GM12874 (cell line): ENCODE measurements around the gene DCPS.

ENCODE experiments used
- TF ChIP-seq, protein P1 (sequence below): IDR thresholded peaks from 2 replicates; pipeline ENCODE4 v1.5.1; 2011; ENCODE audit warnings: low read depth, mild to moderate bottlenecking, control low read depth, low read length, moderate library complexity; ENCODE audit not compliant: insufficient read depth

Gene DCPS

DNA sequence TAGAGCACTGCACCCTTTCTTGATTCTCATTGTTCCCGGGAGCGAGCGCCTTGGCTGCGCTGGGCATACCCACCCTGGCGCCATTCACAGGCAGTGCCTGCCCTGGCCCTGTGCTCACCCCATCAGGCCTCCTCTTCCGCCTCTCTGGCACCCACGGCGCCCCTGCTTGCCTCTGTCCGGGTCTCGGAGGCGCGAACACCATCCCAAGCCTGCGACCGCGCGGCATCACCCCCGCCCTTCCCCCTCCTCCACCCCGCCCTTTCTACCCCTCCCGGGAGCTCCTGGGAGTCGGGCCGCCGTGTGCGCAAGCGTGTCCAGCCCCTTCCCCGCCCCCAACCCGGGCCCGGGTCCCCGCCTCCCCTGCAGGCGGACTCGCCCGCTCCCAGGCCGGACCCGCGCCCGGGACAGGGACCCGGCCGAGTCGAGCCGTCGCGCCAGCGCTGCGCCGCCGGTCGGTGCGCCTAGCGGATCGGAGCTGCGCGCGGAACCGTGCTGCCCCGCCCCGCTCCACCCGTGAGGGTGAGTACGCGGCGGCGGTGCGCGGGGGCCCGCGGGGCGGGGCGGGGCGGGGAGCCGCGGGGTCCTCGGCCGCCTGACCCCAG is 51.6 kb downstream of the DCPS start, which contains the start of gene ST3GAL4:
Gene ST3GAL4 (plus strand): TSS at position 363 of the 602 bp plus-strand sequence. CDS start 50,470 bp downstream, outside the sequence.
- TF ChIP-seq, protein P1, sequence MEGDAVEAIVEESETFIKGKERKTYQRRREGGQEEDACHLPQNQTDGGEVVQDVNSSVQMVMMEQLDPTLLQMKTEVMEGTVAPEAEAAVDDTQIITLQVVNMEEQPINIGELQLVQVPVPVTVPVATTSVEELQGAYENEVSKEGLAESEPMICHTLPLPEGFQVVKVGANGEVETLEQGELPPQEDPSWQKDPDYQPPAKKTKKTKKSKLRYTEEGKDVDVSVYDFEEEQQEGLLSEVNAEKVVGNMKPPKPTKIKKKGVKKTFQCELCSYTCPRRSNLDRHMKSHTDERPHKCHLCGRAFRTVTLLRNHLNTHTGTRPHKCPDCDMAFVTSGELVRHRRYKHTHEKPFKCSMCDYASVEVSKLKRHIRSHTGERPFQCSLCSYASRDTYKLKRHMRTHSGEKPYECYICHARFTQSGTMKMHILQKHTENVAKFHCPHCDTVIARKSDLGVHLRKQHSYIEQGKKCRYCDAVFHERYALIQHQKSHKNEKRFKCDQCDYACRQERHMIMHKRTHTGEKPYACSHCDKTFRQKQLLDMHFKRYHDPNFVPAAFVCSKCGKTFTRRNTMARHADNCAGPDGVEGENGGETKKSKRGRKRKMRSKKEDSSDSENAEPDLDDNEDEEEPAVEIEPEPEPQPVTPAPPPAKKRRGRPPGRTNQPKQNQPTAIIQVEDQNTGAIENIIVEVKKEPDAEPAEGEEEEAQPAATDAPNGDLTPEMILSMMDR: no peak

DNA sequence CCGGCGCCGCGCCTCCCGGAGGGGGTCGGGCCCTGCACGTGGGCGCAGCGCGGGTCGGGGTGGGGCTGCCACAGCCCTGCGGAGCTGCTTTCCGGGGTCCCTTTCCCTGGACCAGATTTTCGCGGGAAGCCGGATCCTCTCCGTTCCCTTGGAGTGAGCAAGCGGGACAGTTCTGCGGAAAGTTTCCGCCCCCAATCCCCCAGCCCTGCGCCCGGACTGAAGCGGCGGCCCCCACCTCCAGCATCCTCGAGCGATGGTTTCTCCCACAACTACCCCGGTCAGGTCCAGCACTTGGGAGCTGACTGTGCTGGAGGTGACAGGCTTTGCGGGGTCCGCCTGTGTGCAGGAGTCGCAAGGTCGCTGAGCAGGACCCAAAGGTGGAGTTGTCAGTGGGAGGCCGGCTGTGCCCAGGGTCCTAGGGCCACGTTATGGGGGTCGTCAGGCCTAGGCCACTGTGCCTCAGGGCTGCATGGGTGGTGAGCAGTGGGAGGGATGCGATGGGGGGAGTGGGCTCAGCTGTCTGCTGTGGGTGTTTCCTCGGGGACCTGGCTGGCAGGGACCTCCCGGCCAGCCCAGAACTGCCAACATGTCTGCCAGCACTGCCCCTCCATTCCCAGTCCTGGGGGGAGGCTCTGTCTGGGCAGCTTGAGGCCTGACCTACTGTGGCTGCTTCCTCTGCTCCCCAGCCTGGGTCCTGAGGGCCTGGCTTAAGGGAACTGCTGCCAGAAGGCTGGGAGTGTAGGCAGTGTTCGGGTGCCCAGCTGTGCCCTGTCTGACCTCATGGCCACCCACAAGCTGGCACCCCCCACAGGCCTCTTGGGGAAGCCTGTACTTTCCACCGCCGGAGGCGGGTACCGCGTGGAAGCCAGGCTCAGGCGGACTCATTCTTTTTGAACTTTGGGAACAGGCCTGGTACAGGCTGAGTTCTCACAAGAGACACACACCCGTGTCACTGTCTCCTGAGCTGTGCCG is 52.4 kb downstream of the DCPS start:
- TF ChIP-seq, protein P1: no peak

DNA sequence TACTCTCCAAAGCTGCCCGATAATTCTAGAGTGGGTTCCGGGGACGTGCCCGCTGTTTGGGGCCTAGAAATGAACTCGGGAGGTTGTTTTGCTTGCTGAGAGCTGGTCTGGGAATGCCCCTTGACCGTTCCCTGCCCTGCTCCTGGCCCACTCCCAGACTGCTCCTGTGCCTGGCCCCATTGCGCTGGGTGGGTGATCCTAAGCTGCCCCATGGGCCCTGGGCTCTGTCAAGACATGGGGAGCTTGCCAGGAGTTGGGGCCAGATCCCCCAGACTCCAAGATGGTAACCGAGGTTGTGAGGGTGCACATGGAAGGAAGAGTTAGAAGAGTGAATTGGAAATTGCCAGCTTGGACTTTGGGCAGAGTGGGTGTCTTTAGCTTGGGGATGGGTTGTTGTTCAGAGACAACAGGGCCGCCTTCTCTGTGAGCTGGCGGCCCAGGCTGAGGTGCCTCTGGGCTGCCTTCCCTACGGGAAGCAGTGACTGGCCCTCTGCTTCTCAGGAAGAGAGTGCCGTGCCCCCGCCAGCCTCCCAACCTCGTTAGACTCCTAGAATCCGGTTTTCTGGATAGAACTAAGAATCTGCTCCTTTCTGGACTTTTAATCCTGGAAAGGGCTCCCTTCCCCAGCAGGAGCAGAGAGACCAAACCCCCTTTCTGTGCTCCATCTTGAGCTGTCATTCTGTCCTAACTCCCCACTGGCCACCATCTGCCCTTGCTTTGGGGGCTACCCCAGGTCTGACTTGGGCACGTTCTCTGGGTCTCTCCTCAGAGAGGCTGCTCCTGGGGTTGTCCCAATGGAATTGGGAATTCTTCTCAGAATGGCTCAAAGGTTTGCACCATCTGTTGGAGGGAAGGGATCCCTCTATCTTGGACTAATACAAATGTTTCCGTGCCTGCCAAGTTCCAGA is 53.4 kb downstream of the DCPS start:
- TF ChIP-seq, protein P1: no peak

DNA sequence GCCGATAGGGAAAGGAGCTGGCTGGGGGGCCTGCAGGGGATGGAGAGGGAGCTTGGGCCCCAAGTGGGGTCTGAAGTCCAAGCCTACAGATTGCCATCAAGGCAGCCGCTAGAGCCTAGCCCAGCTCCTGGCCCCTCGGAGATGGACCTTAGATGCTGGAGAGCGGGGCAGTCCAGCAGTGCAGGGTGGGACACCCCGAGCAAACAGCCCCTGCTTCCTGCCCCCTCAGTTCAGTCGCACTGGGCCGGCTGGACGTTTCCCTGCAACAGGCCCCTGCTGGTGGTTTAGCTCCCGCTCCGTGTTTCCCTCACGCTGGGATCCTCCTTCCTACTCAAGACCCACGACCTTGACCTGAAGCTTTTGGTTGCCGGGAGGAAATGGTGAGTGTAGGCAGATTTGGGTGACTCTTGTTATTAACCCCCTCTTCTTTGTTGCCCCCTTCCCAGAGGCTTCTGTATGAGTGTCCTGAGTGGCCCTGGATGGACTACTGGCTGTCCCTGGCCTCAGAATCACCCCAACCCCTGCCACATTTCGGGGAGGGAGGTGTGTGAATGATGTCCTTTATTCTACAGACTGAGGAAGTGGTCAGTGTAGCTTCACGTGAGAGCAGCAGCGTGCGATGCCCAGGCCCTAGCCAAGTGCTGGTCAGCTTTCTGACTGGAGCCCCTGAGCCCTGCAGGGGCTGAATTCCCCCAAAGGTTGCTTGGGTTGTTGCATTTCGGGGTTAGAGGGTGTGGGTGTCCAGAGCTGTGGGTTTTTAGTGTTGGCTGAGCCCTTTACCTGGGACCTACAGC is 54.3 kb downstream of the DCPS start:
- TF ChIP-seq, protein P1: no peak

DNA sequence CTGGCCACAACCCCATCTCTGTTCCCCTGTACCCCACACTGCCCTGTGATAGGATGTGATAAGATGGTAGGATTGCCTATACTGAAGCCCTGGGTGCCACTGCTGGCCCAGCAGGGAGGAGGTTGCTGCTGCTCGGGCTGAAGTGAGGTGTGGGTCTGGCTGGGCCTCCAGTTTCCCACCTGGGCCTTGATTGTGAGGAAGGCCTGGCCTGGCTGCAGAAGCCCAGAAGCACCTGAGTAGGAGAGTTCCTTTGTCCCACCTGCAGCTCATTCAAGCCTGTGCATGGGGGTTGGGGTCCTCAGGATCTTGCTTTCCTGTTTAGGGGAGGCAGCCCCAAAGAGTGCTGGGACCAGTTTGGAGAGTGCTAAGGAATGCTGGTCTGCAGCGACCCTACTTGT is 54.9 kb downstream of the DCPS start:
- TF ChIP-seq, protein P1: no peak

DNA sequence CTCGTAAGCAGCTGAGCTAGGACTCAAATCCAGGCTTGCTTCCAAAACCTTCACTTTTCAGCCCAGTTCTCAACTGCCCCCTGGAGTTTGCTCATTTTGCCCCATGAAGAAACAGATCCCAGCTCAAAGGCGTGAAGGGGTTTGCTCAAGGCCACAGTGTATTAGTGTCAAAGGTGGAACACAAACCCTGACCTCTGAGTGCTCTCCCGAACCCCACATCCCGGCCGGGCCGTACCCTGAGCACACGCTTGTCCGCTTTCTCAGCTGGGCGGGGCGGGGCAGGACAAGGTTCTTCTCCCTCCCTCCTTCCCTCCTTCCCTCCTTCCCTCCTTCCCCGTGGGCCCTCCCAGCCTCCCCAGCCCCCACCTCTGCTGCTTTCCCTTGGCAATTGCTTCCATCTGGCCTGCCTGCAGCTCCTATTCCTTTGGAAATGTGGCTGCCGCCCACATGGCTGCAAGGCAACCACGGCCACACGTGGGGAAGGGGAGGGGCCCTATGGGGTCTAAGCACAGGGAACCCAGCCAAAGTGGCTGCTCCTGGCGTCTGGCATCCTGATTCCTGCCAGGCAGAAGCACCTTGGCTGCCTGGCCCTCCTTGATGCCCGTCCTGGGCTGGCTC is 55.7 kb downstream of the DCPS start:
- TF ChIP-seq, protein P1: no peak
